ENCODE results near the gene MARK3. TPM values are rescaled to one million over a fixed set of nuclear protein-coding genes. Genes with fewer than 3 reads are reported as not detected.

Gene MARK3
- total and polyA plus RNA-seq, 2 of the 4 experiments (the other 2 are of a cell fraction) = 78.5 to 80.5 TPM

GRCh38 chr14:103541709-103542604 is 156.7 kb downstream of the MARK3 start:
- H3K4me1 ChIP-seq (ENCODE audit: control insufficient read depth, insufficient read depth, low read length) = peaks cover 24% of the 10 kb centered on the region
- ChIA-PET POLR2A (ENCODE audit: unreplicated experiment) (no interaction called here), CTCF (interaction anchor here (1.5 kb wide), 1 partner anchor 10 kb away, joined by 3 read pairs; no protein-coding TSS in a partner anchor)
- peak overlapping the region; percentile 19 for H4K91ac ChIP-seq (ENCODE audit: insufficient read depth, low read depth, low read length)
- H2BK15ac ChIP-seq (ENCODE audit: low read depth, low read length) = no peak overlapping the region
- H3K9me1 ChIP-seq (ENCODE audit: insufficient read depth, low read length) = no peaks in the 10 kb centered on the region
- no peaks in the 10 kb centered on the region for H3K9me3 ChIP-seq (ENCODE audit: control insufficient read depth, insufficient read depth, low read length)
- dilution Hi-C loops (cut with HindIII; ENCODE audit: low sequenced_read_pairs, unreplicated experiment) = no loop called here
- no peak overlapping the region for H3K4me3 ChIP-seq (ENCODE audit: insufficient read depth, low read depth, low read length)
- H2BK120ac ChIP-seq (ENCODE audit: low read depth, low read length) = peak overlapping the region; percentile 62
- H3K18ac ChIP-seq (ENCODE audit: low read depth, low read length) = no peak overlapping the region
- H3K27me3 ChIP-seq (ENCODE audit: control insufficient read depth, insufficient read depth, low read length) = no peaks in the 10 kb centered on the region
- H3K23ac ChIP-seq (ENCODE audit: low read depth, low read length) = no peak overlapping the region
- H4K8ac ChIP-seq (ENCODE audit: low read depth in 2 of 2, low read length in 2 of 2) = no peak overlapping the region; a peak in 2 of 4 replicates
- in situ Hi-C loops (cut with MboI; ENCODE audit: low sequenced_read_pairs) = no loop called here
- no peak overlapping the region for H3K4me2 ChIP-seq (ENCODE audit: low read depth, low read length)
- ATAC-seq (ENCODE audit: low read depth) = no peak
- H3K36me3 ChIP-seq (ENCODE audit: control insufficient read depth, insufficient read depth, low read length) = no peaks in the 10 kb centered on the region
- no peak overlapping the region for H2AFZ ChIP-seq (replicated peaks; ENCODE audit: low read length, poor library complexity)
- H3K14ac ChIP-seq (replicated peaks; ENCODE audit: low read depth, low read length) = no peak overlapping the region
- H2AK9ac ChIP-seq (replicated peaks; ENCODE audit: low read depth, low read length, poor library complexity) = peak overlapping the region; percentile 96
- H4K5ac ChIP-seq (ENCODE audit: low read depth, low read length) = peak overlapping the region; percentile 18; the same call in 1 of the 2 replicates
- WGBS, 2 experiments (ENCODE audit: extremely low coverage in 2 of 2, insufficient read length in 1 of 2) = 77% methylated on average over 19 of the region's 33 CpGs; no CpG with 5 or more reads in 1 of the 2 experiments
- H3K9ac ChIP-seq (ENCODE audit: low read depth, low read length) = no peak overlapping the region
- peak overlapping the region; percentile 82 for H2AK5ac ChIP-seq (ENCODE audit: low read depth, low read length)
- peak overlapping the region; percentile 20 for H2BK20ac ChIP-seq (ENCODE audit: low read depth, low read length)
- peak overlapping the region; percentile 9; the same call in 1 of the 2 replicates for H3K27ac ChIP-seq (ENCODE audit: insufficient read depth, low read length)
- H3K56ac ChIP-seq (ENCODE audit: extremely low read depth, insufficient read depth, low read length) = no peak overlapping the region
- DNase-seq = no peak
- no TSS peak for BruUV-seq (replicated peaks)
- peak overlapping the region; percentile 77 for H3K4ac ChIP-seq (ENCODE audit: low read depth, low read length)
- H4K20me1 ChIP-seq (ENCODE audit: insufficient read depth, low read length) = peaks cover 6% of the 10 kb centered on the region; the same call in 1 of the 2 replicates
- intact Hi-C loops (cut with micrococcal nuclease) = no loop called here
- no peak for TF ChIP-seq CHD1 (IDR thresholded peaks at IDR 0.05; ENCODE audit: low read depth, low read length)
- TF ChIP-seq USF2 (IDR thresholded peaks at IDR 0.05; ENCODE audit: low read depth, low read length) = no peak
- no peak for TF ChIP-seq RAD21 (IDR thresholded peaks at IDR 0.05; ENCODE audit: low read length)
- TF ChIP-seq NFE2L2 (IDR thresholded peaks at IDR 0.05; ENCODE audit: low read depth, low read length) = no peak
- no peak for TF ChIP-seq BHLHE40 (IDR thresholded peaks at IDR 0.05; ENCODE audit: low read depth, low read length)
- TF ChIP-seq CEBPB (IDR thresholded peaks at IDR 0.05; ENCODE audit: low read depth, low read length) = no peak
- no peak for TF ChIP-seq FOS (IDR thresholded peaks at IDR 0.05; ENCODE audit: low read depth, low read length)
- no peak for TF ChIP-seq ELK1 (IDR thresholded peaks at IDR 0.05; ENCODE audit: borderline replicate concordance, low read depth, low read length)
- no peak for TF ChIP-seq MXI1 (IDR thresholded peaks at IDR 0.05; ENCODE audit: borderline replicate concordance, low read depth, low read length)
- no peak for TF ChIP-seq RCOR1 (IDR thresholded peaks at IDR 0.05; ENCODE audit: insufficient replicate concordance, low read length)
- TF ChIP-seq RFX5 (IDR thresholded peaks at IDR 0.05; ENCODE audit: low read depth, low read length) = no peak
- TF ChIP-seq MAZ (IDR thresholded peaks at IDR 0.05; ENCODE audit: borderline replicate concordance, low read depth, low read length) = no peak
- H3K79me1 ChIP-seq (ENCODE audit: low read depth in 1 of 2, low read length in 2 of 2) = no peaks in the 10 kb centered on the region; a peak in 1 of 4 replicates
- H2BK5ac ChIP-seq (ENCODE audit: low read depth, low read length, poor library complexity, severe bottlenecking) = peak overlapping the region; percentile 95

Data from IMR-90 (cell line).